GM10248 (cell line): Measurements from ENCODE around the gene URGCP.

ENCODE experiments used
- CTCF ChIA-PET: fragments of 300-600 bp; sonication (Branson Sonifier 250); formaldehyde crosslinking; extraction: SDS; loops from one replicate; lab custom pipeline; 2021; ENCODE audit warnings: antibody characterized with exemption; lab: Yijun Ruan, JAX
- POLR2A ChIA-PET: fragments of 350-650 bp; sonication (Branson Sonifier 250); formaldehyde crosslinking; extraction: SDS; loops from one replicate; lab custom pipeline; 2020; ENCODE audit warnings: antibody characterized with exemption; lab: Yijun Ruan, JAX
- DNase-seq: peaks from one replicate; pipeline ENCODE4 v3.0.0; 2012; ENCODE audit errors: extremely low spot score
- TF ChIP-seq, protein P1 (sequence below): IDR thresholded peaks from 2 replicates; pipeline ENCODE4 v1.5.1; 2012; ENCODE audit warnings: mild to moderate bottlenecking, low read depth; ENCODE audit errors: extremely low read depth, missing control alignments, control extremely low read depth

URGCP gene

GRCh38 chr7:43933902-43934560, 27.6 kb upstream of the URGCP start:
- DNase-seq: no peak
- CTCF ChIA-PET: interaction anchor here (0.6 kb wide), 1 partner anchor 9 kb away, joined by 3 read pairs; no protein-coding TSS in a partner anchor
- TF ChIP-seq, protein P1, sequence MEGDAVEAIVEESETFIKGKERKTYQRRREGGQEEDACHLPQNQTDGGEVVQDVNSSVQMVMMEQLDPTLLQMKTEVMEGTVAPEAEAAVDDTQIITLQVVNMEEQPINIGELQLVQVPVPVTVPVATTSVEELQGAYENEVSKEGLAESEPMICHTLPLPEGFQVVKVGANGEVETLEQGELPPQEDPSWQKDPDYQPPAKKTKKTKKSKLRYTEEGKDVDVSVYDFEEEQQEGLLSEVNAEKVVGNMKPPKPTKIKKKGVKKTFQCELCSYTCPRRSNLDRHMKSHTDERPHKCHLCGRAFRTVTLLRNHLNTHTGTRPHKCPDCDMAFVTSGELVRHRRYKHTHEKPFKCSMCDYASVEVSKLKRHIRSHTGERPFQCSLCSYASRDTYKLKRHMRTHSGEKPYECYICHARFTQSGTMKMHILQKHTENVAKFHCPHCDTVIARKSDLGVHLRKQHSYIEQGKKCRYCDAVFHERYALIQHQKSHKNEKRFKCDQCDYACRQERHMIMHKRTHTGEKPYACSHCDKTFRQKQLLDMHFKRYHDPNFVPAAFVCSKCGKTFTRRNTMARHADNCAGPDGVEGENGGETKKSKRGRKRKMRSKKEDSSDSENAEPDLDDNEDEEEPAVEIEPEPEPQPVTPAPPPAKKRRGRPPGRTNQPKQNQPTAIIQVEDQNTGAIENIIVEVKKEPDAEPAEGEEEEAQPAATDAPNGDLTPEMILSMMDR: no peak
- POLR2A ChIA-PET: no interaction called here

- DNase-seq: no peak
- ChIA-PET POLR2A (interaction anchor here (0.6 kb wide), 1 partner anchor 547 kb away, joined by 4 read pairs; no protein-coding TSS in a partner anchor), CTCF (no interaction called here)
- TF ChIP-seq, protein P1: no peak
Measured at GRCh38 chr7:43931346-43931745, 24.9 kb upstream of the URGCP start.

DNA sequence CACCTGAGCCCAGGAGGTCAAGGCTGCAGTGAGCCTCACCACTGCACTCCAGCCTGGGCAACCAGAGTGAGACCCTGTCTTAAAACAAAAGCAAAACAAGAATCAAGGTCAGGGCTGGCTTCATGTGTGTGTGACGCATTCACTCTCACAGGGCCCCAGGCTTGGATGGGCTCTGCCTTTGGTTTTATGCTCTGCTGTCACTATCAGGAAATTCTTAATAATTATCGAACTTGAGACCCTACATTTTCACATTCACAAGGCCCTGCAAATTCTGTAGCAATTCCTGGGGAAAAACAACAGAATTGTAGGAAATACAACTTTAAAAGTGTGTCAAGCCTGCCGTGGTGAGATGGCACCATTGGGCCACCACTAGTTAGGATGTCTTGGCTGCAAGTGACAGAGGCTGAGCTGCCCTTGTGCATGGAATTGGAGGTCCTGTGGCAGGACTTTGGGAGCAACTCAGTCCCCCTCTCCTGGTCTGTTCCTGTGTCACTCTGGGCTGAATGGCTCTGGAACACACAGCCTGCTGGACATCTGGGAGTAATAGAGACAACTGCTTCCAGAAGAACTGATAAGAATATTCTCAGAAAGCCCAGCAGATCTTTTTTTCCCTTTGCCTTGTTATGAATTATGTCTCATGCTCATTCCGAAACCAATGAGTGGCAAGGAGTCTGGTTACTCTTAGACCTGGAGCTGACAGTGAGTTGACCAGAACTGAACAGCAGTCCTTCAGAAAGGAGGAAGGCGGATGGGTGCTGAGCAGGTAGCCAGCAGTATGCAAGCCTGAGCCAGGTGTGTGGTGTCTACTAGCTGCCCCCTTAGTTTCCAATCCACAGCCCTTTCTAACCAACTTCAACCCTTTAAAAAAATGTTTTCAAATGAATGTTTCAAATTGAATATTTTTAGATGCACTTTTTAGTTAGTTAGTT, 23.4 kb upstream of the URGCP start:
- CTCF ChIA-PET: interaction anchor here (0.9 kb wide), 1 partner anchor 10 kb away, joined by 3 read pairs; no protein-coding TSS in a partner anchor
- no peak for DNase-seq
- TF ChIP-seq, protein P1: no peak
- POLR2A ChIA-PET: no interaction called here

DNA sequence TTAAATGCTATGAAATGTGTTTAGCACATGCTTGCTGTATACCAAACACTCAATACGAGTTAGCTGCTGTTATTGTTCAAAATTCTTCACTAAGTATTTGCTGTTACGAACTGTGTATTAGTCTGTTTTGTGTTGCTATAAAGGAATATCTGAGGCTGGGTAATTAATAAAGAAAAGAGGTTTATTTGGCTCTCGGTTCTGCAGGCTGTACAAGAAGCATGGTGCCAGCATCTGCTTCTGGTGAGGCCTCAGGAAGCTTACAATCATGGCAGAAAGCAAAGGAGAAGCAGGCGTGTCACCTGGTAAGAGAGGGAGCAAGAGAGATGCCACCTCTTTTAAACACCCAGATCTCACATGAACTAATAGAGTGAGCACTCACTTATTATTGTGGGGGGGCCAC, 21.4 kb upstream of the URGCP start:
- CTCF ChIA-PET: no interaction called here
- POLR2A ChIA-PET: no interaction called here
- TF ChIP-seq, protein P1: no peak
- DNase-seq: no peak

DNA sequence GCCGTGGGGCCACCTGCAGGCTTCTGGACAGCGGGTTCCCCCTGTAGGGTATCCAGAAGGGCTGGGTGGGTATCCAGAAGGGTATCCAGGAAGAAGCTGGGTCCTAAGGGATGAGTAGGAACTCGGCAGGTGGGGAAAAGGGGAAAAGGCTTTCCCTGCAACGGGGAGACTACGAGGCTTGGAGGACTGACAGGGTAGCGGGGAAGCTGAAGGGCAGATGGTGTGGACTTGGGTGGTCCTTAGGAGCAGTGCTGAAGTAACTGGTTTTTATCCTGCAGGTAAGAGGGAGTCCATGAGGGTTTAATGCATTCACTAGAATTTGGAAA, 20.4 kb upstream of the URGCP start:
- ChIA-PET POLR2A (no interaction called here), CTCF (interaction anchor here (1.0 kb wide), 1 partner anchor 23 kb away, joined by 3 read pairs; no protein-coding TSS in a partner anchor)
- TF ChIP-seq, protein P1: no peak
- DNase-seq: no peak

DNA sequence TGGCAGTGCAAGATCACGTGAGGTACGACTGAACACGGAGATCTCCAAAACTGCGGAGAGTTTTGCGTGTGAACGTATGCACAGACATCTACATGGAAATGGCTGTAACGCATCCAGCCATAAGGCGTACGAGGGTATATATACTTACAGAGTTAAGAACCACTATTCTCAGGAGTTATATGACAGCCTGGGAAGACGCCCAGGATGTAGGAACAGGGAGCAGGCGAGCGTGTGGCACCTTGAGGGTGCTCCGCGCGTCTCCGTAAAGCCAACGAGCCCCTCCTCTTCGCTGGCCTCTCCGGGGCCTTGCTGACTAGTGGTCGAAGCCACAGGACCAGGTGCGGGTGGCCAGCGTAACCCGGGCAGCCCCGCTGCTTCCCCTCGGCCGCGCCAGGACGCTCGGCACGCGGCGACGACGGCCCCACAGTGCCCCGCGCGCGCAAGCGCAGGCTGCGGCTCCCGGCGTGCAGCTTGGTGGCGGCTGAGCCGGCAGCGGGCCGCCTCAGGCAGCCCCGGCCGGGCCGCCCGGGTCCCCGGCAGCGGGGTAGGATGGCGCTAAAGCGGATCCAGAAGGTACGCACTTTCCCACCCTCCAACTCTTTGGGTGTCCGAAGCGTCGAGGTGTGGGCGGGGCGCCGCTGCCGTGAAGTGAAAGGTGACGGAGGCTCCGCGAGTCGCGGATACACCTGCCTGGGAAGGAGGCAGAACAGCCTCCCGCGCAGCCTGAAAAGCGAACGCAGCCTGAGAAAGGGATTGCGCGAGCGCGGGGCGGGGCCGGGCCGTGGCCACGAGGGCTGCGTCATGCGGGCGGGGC, 19.8 kb upstream of the URGCP start, which contains the start of gene UBE2D4:
Gene UBE2D4, plus strand, starts transcription at position 453 of the 814 bp plus-strand sequence. Its CDS starts 97 bp downstream, at position 550.
- peak; percentile 92 for DNase-seq
- ChIA-PET CTCF (interaction anchor here (1.0 kb wide), 1 partner anchor 22 kb away, joined by 3 read pairs; no protein-coding TSS in a partner anchor), POLR2A (no interaction called here)
- TF ChIP-seq, protein P1: no peak
